H4 (cell line): ENCODE measurements around the gene MGAT4A. TPM values are rescaled to one million over a fixed set of nuclear protein-coding genes. Genes with fewer than 3 reads are reported as not detected.
"Not testable (repeated sequence)": the region's sequence is repeated elsewhere in the genome, so short reads cannot be mapped to it uniquely, and the experiment has no call there.

Source experiments
- DNase-seq: peaks from one replicate; pipeline ENCODE4 v3.0.0-alpha.2; 2015; ENCODE audit warnings: low spot score
- total RNA-seq: library from RNA; depleted of rRNA; stranded (reverse); fragments of >200 nt; shearing (Covaris generic); gene quantifications from 2 replicates; pipeline ENCODE4 v1.2.3, GENCODE V29; 2014

MGAT4A gene
- total RNA-seq, 1 experiment from 2014 or later = 5.2 TPM

DNA sequence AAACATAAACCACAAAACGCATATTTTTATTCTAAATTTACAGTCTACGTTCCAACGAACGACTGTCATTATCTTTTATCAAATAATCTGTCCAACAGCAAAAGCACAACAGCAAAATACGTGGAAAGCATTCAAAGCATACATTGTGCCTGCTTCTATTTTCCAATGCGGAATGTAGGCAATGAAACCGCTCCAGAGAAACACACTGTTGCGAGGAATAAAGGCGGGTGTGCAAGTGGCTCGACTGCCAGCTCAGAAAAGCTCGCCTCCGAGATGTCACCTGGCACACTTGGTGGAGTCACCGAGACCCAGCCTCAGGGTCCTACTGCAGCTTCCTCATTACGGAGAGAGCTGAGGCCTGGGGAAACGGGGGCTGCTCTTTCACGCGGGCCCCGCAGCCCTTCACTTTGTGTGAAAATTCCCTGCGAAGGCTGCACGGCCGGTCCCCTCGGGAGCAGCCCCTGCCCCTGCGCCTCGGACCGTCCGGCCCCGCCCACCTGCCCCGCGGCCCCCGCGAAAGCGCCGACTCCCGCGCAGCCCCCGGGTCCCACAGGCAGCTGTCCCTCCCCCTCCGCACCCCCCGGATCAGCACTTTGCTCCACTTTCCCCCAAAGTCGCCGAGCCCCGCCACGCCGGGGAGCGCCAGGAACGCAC is 752 bp downstream of the MGAT4A start:
- no peak for DNase-seq

DNA sequence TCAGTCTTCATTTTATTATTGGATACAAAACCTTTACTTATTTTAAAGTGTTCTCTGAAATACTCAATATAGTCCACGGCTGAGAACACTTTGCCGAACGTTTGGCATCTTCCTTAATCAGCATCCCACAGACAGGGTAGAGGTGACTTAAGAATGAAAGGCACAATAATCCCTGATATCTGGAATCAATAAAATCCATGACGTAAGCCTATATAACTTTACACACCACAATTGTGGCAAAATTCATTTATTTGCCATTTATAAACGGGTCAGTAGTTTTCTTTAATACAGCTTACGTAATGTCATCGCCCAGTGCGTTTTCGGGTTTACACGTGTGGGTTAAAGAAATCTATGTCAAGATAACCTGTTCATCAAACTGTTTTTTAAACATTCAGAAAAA is 1.3 kb downstream of the MGAT4A start:
- no peak for DNase-seq

DNA sequence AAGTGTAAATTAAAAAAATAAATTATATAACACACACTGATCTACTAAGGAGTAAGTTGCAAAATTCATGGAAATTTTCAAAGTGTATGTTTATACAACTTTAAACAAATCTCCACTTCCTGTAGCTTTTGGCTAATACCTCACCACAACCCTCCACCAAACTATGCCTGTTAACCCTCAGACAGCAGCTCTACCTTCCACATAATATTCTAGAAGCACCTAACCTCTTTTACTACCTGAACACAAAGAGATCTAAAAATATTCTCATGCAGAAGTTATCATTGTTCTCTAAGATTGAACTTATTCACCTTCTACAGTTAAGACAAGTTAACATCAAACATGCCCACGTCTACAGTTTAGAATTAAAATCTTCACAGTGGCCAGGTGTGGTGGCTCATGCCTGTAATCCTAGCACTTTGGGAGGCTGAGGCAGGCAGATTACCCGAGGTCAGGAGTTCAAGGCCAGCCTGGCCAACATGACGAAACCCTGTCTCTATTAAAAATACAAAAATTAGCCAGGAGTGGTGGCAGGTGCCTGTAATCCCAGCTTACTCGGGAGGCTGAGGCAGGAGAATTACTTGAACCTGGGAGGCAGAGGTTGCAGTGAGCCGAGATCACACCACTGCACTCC is 2.7 kb downstream of the MGAT4A start:
- not testable (repeated sequence) for DNase-seq

DNA sequence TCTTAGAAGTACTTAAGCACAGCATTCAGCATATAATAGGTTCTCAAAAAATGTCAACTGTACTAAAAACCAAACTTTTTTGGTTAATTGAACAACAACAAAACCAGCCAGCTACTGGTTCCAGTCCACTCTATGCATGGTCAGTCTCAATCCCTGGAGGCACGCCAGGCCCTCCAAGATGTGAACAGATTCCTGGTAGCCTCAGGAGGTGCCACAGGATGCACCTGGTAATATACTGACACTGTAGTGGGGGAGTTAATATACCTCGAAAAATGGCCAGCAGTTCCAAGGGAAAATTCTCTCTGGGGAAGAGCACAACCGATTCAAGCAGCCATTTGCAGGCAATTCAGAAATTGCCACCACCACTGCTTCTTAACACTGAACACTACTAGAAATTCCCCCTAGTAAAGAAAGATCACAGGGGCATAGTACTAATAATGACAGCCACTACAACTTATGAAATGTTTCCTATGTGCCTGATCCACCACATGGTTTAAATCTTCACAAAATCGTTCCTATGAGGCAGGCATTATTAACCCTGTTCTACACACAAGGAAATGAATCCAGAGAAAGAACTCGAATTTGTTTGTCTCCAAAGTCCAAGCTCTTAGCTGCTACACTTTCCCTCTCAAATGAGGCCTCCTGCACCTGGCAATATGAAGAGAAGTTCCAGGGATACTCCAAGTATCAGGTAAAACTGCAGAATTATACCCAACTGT is 3.4 kb downstream of the MGAT4A start:
- no peak for DNase-seq

DNA sequence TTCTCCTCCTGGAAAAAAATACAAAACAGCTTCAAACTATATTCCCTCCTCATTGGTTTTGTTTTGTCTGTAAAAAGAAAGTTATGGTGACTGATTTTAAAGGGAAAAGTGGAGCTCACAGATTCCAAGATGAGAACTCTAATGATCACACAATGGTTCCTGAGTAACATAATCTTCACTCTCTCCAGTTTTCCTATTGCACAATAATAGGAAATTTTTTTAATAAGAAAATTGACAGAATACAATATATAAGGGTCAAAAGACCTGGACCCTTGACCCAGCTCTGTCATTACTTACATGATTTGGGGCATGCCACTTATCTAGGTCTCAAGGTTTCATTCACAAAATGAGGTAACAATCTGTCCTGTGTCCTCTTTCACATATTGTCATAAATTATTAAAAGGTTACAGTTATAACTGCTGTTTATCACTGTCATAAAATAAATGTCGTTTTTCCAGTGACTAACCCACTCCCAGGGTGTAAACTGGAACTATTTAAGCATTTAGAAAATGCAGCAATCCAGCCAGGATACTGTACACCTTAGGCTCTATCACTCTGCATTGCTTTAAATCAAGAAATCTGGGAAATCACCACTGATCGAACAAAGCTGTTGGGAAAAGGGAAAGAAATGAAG is 4.1 kb downstream of the MGAT4A start:
- no peak for DNase-seq

DNA sequence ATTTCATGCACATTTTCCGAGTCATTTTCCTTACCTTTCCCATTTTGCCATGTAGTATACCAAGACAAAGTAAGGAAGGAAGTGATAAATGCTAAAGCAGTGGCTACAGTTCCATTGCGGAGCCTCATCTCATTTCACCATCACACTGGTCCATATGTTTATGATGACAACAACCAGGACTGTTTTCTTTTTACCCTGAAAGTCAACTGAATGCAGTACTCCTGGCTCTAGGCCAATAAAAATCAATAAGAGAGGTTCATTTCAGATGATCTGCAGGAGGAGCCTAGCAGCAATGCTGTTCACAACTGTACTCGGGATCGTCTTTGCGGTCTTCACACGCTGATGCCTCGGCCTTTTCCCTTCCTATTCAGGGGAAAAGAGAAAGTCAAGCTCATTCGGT is 4.7 kb downstream of the MGAT4A start:
- no peak for DNase-seq

DNA sequence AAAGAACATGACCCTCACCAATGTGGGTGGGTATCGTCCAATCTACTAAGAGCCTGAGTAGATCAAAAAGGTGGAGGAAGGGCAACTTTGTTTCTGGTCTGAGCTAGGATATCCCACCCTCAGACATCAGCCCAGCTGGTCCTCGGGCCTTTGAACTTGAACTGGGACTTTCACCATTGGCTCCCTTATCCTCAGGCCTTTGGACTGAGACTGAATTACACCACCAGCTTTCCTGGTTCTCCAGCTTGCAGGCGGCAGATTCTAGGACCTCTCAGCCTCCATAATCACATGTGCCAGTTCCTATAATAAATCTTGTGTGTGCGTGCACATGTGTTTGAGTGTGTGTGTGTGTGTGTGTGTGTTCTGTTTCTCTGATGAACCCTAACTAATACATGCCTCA is 10.6 kb downstream of the MGAT4A start:
- DNase-seq = no peak

DNA sequence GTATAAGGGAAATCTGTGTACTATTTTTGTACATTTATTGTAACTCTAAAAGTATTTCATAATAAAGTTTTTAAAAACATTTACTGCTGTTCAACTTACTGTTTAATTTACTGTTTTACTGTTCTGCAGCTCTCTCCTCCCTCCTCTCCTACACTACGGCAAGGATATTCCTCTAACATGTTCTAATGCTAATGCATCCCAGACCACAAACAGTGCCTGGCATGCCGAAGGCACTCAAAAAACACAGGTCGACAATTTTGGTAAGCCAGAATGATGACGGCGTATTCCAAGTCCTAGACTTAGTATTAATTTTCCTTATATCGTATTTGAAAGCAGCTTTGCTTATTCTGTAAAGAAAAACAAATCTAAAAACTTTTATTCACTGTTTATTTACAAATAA is 13.3 kb downstream of the MGAT4A start:
- DNase-seq = no peak

DNA sequence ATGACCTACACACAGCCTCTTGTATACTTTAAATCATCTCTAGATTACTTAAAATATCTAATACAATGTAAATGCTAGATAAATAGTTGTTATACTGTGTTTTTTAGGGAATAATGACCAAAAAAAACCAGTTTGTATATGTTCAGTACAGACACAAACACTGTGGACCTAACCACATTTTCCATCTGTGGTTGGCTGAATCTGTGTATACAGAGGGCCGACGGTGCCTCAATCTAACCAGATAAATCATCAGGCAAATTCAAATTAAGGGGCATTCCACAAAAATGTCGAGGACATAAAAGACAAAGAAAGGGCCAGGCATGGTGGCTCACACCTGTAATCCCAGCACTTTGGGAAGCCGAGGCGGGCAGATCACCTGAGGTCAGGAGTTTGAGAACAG is 14.1 kb downstream of the MGAT4A start:
- DNase-seq = no peak

DNA sequence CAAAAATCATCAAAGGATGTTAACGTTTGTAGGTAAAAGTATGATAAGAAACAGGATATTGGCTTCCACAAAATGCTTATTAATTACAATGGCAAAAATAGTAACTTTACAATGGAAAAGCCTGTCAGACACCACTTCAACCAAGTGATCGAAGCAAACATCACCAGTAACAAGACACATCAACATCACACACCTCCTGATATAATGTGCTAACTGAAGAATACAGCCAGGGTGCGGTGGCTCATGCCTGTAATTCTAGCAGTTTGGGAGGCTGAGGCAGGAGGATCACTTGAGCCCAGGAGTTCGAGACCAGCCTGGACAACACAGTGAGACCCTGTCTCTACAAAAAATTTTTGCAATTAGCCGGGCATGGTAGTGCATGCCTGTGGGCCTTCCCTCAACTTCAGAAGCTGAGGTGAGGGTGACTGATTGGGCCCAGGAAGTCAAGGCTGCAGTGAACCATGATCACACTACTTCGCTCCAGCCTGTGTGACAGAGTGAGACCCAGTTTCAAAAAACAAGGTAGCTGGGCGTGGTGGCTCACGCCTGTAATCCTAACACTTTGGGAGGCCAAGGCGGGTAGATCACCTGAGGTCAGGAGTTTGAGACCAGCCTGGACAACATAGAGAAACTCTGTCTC is 15.0 kb downstream of the MGAT4A start:
- DNase-seq = no peak

DNA sequence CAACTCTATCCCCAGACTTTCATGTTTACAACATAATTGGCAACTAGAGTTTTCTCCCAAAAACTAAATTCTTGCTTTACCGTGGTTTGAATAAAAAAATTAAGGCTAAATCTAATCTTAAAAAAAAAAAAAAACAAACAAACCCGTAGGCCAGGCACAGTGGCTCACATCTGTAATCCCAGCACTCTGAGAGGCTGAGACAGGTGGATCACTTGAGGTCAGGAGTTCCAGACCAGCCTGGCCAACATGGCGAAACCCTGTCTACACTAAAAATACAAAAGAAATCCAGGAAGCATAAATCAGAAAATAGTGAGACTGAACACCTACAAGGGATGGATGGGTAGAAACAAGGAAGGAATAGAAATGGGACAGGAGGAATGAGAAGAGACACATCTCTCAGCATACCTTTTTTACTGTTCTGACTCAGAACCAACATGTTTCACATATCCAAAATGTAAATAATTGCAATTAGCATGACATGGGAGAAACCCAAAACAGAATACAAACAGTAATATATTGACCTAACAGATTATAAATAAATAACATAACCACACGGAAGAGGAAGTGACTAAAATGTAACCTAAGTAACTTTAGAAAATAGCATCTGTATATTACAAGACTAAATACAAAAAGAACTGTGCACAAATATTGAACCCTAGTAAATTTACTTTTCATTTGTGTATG is 17.5 kb downstream of the MGAT4A start:
- no peak for DNase-seq

DNA sequence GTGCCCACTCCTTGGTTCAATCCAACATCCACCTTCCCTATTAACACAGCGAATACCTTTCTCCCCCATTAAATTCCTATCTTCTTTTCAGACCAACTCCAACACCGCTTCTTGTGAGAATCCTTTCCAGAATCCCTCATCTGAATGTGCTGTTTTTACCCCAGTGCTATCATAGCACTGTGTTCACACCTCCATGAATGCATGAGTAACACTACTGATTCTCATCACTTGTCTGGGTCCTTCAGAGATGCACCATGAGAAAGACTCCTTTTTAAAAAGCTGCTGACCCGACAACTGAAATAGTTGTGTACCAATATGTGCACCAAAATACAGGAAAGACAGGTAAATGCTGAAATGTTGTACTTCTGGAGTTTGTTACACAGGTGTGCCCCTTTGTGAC is 18.8 kb downstream of the MGAT4A start:
- no peak for DNase-seq

DNA sequence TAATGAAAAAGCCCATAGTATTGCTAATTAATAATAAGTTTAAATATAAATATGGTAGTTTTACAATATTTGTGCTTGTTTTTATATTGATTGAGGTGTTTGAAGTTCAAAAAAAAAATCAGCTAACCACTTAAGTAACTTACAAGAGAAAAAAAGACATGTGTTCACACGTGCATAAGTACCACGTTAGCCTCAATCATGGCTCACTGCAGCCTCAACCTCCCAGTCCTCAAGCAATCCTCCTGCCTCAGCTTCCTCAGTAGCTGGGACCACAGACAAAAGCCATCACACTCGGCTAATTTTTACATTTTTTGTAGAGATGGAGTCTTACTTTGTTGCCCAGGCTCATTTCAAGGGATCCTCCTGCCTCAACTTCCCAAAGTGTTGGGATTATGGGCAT is 19.4 kb downstream of the MGAT4A start:
- no peak for DNase-seq

DNA sequence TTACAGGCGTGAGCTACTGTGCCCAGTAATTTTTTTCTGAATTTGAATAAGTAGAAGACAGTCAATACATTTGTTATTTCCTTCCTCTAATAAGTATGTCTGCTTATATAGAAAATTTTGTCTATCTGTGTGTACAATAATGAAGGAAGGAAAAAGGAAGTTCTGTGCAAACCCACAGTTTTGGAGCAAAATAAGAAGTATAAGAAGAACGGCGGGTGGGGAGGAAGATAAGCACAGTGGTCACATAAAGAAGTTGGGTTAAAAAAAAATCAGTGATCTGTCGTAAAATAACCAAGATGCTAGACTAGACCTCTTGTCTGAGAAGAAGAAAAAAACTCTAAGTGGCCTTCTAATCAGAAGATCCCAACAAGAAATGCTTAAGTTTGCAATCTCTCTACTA is 20.2 kb downstream of the MGAT4A start:
- DNase-seq = no peak

DNA sequence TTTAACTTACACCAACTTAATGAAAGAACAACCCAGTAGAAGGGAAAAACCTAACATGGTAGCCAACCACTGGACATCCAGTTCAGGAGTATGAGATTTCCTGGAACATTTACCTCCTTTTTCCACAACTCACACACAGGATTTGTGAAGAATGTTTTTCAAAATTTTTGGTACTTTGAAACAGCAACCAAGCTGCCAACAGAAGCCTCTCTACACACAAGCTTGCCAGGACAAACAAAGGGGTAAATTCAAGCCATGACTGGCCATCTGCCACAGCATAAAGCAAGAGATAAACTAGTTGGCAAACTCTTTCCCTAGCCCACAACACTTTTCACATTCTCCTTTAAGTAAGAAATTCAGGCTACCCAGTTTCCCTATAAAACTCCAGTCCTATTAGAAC is 21.4 kb downstream of the MGAT4A start:
- no peak for DNase-seq

DNA sequence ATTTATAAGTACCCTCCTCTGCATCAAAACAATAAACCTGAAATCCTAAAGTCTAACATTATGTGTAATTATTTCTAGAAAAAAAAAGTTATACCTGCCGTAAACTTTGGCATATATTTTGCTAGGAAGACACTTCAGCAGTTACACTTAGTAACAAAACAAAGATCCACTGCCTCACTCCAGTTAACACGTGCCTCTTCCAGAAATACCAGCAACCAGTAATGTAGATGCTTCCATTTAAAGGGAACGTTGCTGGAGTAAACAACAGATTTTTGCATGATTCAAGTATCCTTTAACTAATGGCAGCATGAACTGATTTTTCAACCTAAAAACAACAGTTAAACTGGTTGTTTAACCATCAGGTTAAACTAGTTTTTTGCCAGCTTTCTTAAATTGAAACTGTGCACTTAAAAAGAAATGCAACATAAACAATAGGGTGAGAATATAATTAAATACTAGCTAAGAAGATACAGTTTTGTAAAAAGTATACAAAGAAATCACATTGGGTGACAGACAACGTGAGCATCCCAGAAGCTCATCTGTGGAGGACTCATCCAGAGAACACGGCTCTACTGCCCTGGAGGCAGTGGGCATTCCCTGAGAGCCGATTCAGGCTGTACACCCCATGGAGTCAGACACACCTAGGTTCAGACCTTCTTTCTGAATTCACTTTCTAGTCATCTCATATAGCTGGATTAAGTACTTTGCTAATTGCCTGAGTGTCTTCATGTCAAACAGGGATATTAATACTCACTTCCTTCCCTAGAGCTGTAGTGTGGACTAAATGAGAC is 22.3 kb downstream of the MGAT4A start:
- no peak for DNase-seq

DNA sequence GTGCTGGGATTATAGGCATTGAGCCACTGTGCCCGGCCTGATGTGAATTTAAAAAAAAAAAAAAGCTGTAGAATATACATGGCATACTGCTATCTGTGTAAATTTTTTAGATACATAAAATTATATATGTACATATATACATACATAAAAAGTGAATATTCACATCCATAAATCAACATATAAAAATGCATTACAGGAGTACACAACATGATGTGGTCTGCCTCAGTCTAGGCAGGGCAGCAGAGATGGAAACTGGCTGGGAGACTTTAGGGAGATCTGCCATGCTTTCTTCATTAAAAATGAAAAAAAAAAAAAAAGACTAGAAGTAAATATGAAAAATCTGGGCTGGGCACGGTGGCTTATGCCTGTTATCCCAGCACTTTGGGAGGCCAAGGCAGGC is 24.3 kb downstream of the MGAT4A start:
- no peak for DNase-seq

DNA sequence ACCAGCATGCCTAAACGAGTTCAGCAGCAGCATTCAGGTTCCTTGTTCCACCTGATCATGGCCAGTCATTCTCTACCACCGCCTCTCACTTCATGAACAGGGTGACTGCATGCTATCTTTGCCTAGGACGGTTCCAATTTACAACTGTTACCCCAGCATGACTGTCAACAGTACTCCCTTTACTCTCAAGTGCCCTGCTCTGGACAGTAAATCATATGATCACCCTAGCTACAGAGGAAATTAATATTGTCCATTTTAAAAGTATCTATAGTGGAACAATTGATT is 25.7 kb downstream of the MGAT4A start:
- DNase-seq = no peak

DNA sequence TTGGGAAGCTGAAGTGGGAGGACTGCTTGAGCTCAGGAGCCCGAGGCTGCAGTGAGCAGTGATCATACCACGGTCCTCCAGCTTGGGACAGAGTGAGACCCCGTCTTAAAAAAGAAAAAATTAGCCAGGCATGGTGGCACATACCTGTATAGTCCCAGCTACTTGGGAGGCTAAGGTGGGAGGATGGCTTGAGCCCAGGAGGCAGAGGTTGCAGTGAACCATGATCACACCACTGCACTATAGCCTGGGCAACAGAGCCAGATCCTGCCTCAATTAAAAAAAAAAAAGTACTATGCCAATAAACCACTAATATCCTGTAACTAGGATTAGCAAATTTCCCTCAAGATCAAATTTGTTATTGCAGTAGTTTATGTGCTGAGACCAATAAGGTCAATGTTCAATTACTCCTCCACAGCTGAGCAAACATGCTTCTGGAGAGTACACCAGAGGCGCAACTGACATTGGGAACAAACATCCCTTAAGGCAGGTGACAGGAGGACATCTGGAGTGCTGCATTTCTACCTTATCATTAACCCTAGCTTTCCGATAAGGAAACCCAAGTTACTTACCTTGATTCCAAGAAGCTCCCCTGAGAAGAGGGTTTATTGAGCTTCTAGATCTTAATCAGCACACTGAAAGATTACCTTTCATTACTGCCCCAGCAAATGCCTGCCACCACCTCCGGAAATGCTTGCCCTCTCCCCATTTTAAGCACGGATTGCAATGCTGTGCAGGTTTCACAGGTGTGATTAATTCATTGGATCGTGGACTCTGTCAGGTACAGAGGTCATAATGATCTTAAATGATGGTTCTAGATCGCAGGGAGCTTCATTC is 26.2 kb downstream of the MGAT4A start:
- no peak for DNase-seq

DNA sequence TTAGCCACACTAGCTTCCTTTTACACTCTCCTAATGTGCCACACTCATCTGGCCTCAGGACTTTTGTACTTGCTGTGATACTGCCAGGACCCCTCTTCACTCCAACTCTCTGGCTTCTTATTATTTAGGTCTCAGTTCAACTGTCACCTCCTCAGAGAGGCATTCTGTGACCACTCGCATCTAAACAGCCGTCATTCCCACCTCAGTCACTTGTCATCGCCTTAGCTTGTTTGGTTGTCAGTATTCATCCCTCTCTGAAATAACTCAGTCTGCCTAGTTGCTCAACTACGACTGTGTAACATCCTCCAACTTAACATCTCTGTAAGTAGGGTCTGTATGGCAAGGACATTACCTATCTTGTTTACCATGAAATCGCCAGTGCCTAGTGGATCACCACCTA is 27.2 kb downstream of the MGAT4A start:
- DNase-seq = no peak
